Gastrocnemius medialis (tissue), 4 donors: Measurements from ENCODE around the gene EPHA8. TPM values are rescaled to one million over a fixed set of nuclear protein-coding genes. Genes with fewer than 3 reads are reported as not detected.

Experiments used
- ATAC-seq, 2 donors: fragments of 150-250 bp; one replicate each; pipeline ENCODE4 v1.9.1; 2016
- DNase-seq, 2 donors: peaks; one replicate each; pipeline ENCODE4 v3.0.0-alpha.2; 2019
- H3K27ac ChIP-seq, 4 donors: fragments of 200-600 bp; sonication (generic); 1 replicate in 1 of 4; 2 replicates in 3 of 4; pipeline ENCODE4 v1.5.1; 2016 to 2018; ENCODE audit warnings: mild to moderate bottlenecking in 2 of 4, moderate library complexity in 1 of 4
- H3K27me3 ChIP-seq, 3 donors: fragments of 200-600 bp; sonication (generic) in 2 of 3; 1 replicate in 1 of 3; 2 replicates in 2 of 3; pipeline versions ENCODE4 v1.5.1 to v1.6.0; 2016 to 2019; ENCODE audit warnings: mild to moderate bottlenecking in 1 of 3, moderate library complexity in 1 of 3
- H3K36me3 ChIP-seq, 2 donors: fragments of 200-600 bp; sonication (generic) in 1 of 2; one replicate each; pipeline ENCODE4 v1.5.1; 2017 to 2018
- H3K4me1 ChIP-seq, 2 donors: fragments of 200-600 bp; sonication (generic) in 1 of 2; one replicate each; pipeline ENCODE4 v1.5.1; 2016 to 2017; ENCODE audit warnings: mild to moderate bottlenecking in 2 of 2
- H3K4me3 ChIP-seq, 4 donors: fragments of 200-600 bp; sonication (generic) in 3 of 4; 1 replicate in 1 of 4; 2 replicates in 3 of 4; pipeline ENCODE4 v1.5.1; 2016 to 2019; ENCODE audit warnings: mild to moderate bottlenecking in 2 of 4
- H3K9me3 ChIP-seq, 3 donors: fragments of 200-600 bp; sonication (generic) in 2 of 3; 1 replicate in 1 of 3; 2 replicates in 2 of 3; pipeline ENCODE4 v1.5.1; 2016 to 2019
- POLR2A ChIP-seq, 2 donors: fragments of 450-650 bp; IDR thresholded peaks; one replicate each; pipeline ENCODE4 v1.6.1; 2017; ENCODE audit warnings: antibody characterized with exemption in 2 of 2, mild to moderate bottlenecking in 2 of 2, moderate library complexity in 2 of 2
- in situ Hi-C, 4 donors: fragments of 200-750 bp; cut with MboI; loops; one replicate each; pipeline versions ENCODE4 v1.15.0 to v1.8.0; 2017; ENCODE audit warnings: low sequenced_read_pairs in 4 of 4
- intact Hi-C: fragments of 100-400 bp; cut with DNase I; formaldehyde crosslinking; loops from one replicate; pipeline ENCODE4 v1.15.1; 2023; ENCODE audit warnings: low total_unique reads
- total RNA-seq, 4 donors: library from RNA; depleted of rRNA; stranded (reverse); fragments of >200 nt; gene quantifications; one replicate each; pipeline versions ENCODE4 v1.1.0 to v1.2.3, GENCODE V29; 2016
- TF ChIP-seq, protein P1 (sequence below), 5 experiments: fragments of 450-650 bp in 3 of 5; fragments of 200-600 bp in 2 of 5; sonication (generic) in 2 of 5; IDR thresholded peaks in 4 of 5; conservative IDR thresholded peaks in 1 of 5; 1 replicate in 4 of 5; 2 replicates in 1 of 5; pipeline ENCODE4 v1.5.1; 2016 to 2019; ENCODE audit warnings: antibody characterized with exemption in 5 of 5, mild to moderate bottlenecking in 3 of 5, moderate library complexity in 3 of 5

Gene EPHA8
- total RNA-seq, 4 donors from 2014 or later, result not detected

GRCh38 chr1:22629886-22630285, 66.6 kb downstream of the EPHA8 start:
- Histone ChIP-seq H3K27ac (no peak overlapping the region), H3K4me1 (no peaks in the 10 kb centered on the region), H3K9me3 (no peaks in the 10 kb centered on the region), H3K4me3 (no peak overlapping the region), H3K36me3 (no peaks in the 10 kb centered on the region), H3K27me3 (peaks cover 32 to 35% (median 33%) of the 10 kb centered on the region in 3 donors)
- DNase-seq, result no peak
- TF ChIP-seq POLR2A (IDR thresholded peaks at IDR 0.05), result no peak
- TF ChIP-seq, protein P1, sequence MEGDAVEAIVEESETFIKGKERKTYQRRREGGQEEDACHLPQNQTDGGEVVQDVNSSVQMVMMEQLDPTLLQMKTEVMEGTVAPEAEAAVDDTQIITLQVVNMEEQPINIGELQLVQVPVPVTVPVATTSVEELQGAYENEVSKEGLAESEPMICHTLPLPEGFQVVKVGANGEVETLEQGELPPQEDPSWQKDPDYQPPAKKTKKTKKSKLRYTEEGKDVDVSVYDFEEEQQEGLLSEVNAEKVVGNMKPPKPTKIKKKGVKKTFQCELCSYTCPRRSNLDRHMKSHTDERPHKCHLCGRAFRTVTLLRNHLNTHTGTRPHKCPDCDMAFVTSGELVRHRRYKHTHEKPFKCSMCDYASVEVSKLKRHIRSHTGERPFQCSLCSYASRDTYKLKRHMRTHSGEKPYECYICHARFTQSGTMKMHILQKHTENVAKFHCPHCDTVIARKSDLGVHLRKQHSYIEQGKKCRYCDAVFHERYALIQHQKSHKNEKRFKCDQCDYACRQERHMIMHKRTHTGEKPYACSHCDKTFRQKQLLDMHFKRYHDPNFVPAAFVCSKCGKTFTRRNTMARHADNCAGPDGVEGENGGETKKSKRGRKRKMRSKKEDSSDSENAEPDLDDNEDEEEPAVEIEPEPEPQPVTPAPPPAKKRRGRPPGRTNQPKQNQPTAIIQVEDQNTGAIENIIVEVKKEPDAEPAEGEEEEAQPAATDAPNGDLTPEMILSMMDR (IDR thresholded peaks at IDR 0.05 in 4 of 5, conservative IDR thresholded peaks at IDR 0.05 in 1 of 5), result no peak
- intact Hi-C loops (no loop called here), in situ Hi-C loops (loop anchor here in 2 of 4 donors (25.0 kb wide), 1 partner anchor 518 kb away; no protein-coding TSS in a partner anchor)
- no peak for ATAC-seq

DNA sequence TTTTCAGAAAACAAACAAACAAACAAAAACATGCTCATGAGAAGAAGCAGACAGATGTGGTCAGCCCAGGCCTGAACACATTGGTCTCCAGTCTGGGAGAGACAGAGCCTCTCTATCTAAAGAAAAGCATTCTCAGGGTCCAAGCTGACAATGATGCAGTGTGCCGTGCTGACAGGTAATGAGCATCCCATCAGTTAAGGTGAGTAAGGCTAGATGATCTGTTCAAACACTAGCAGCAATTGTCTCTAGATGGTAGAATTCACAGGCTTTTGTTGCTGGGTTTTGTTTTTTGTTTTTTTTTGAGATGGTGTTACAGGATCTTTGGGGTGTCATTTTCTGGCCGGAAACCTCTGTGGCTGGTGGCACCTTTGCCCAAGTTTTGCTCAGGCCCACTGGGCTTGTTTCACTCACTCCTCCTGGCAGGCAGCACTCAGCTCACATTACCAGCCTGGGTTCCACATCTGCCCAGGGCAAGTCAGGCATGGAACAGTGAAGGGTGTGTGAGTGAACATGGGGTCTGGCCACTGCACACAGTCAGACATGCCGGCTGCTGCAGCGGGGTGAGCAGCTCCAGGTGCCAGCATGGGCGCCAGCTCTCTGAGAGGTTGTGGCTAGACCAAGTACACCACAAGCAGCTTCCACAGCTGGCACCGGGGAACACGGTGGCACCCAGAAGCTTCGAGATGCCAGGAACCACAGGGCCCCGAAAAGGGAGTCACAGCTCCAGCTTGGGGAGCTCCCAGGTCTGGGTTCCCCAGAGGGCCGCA, 70.6 kb downstream of the EPHA8 start:
- in situ Hi-C loops (loop anchor here in 2 of 4 donors (25.0 kb wide), 1 partner anchor 522 kb away; no protein-coding TSS in a partner anchor), intact Hi-C loops (no loop called here)
- no peak overlapping the region for H3K4me3 ChIP-seq
- H3K27ac ChIP-seq, result no peak overlapping the region
- peaks cover 0 to 3% of the 10 kb centered on the region in 2 donors for H3K4me1 ChIP-seq
- TF ChIP-seq, protein P1 (IDR thresholded peaks at IDR 0.05 in 4 of 5, conservative IDR thresholded peaks at IDR 0.05 in 1 of 5), result no peak
- TF ChIP-seq POLR2A (IDR thresholded peaks at IDR 0.05), result no peak
- H3K36me3 ChIP-seq, result no peaks in the 10 kb centered on the region
- H3K9me3 ChIP-seq, result no peaks in the 10 kb centered on the region
- DNase-seq (no peak), ATAC-seq (no peak)
- H3K27me3 ChIP-seq, result peaks cover 3 to 8% (median 7%) of the 10 kb centered on the region in 3 donors

GRCh38 chr1:22635436-22635835, 72.1 kb downstream of the EPHA8 start:
- intact Hi-C loops, result no loop called here
- in situ Hi-C loops, result loop anchor here in 2 of 4 donors (25.0 kb wide), 1 partner anchor 523 kb away; no protein-coding TSS in a partner anchor
- Histone ChIP-seq H3K27ac (no peak overlapping the region), H3K4me1 (peaks cover 0 to 3% of the 10 kb centered on the region in 2 donors), H3K36me3 (no peaks in the 10 kb centered on the region), H3K27me3 (peaks cover 0 to 8% (median 7%) of the 10 kb centered on the region in 3 donors), H3K4me3 (no peak overlapping the region), H3K9me3 (no peaks in the 10 kb centered on the region)
- TF ChIP-seq, protein P1 (IDR thresholded peaks at IDR 0.05 in 4 of 5, conservative IDR thresholded peaks at IDR 0.05 in 1 of 5), result no peak
- no peak for TF ChIP-seq POLR2A (IDR thresholded peaks at IDR 0.05)
- DNase-seq, result peak in 1 of 2 donors; percentile 16
- no peak for ATAC-seq

GRCh38 chr1:22636353-22636752, 73.1 kb downstream of the EPHA8 start, which contains the start of gene C1QA:
Gene C1QA (plus strand): TSS chr1:22636628. CDS start chr1:22637617, 989 bp downstream.
- ATAC-seq, result no peak
- intact Hi-C loops (no loop called here), in situ Hi-C loops (loop anchor here in 2 of 4 donors (25.0 kb wide), 1 partner anchor 524 kb away; no protein-coding TSS in a partner anchor)
- H3K4me1 ChIP-seq, result peaks cover 0 to 3% of the 10 kb centered on the region in 2 donors
- peak; percentile 37 to 56 for DNase-seq
- no peaks in the 10 kb centered on the region for H3K9me3 ChIP-seq
- peak within 1 kb of the TSS in 1 of 4 donors; percentile 34 for H3K4me3 ChIP-seq
- TF ChIP-seq POLR2A (IDR thresholded peaks at IDR 0.05), result no peak
- TF ChIP-seq, protein P1 (IDR thresholded peaks at IDR 0.05 in 4 of 5, conservative IDR thresholded peaks at IDR 0.05 in 1 of 5), result no peak
- H3K27me3 ChIP-seq, result peaks cover 0 to 8% (median 7%) of the 10 kb centered on the region in 3 donors
- H3K36me3 ChIP-seq, result no peaks in the 10 kb centered on the region
- no peak within 1 kb of the TSS for H3K27ac ChIP-seq
